Trophoblast cell (in vitro differentiated cells and primary cell): ENCODE measurements around the gene SERPINA12.
A peak's percentile ranks its signal among the peaks of the same experiment; 100 is the strongest.

Source experiments
- DNase-seq, 2 donors: peaks; one replicate each; pipeline ENCODE4 v3.0.0-alpha.2; 2016
- H2AFZ ChIP-seq: 2 replicates; pipeline ENCODE4 v1.6.1; 2013; ENCODE audit warnings: low read length, moderate library complexity, mild to moderate bottlenecking; ENCODE audit not compliant: insufficient read depth, poor library complexity
- H2AK5ac ChIP-seq: 2 replicates; pipeline ENCODE4 v1.6.1; 2013; ENCODE audit warnings: mild to moderate bottlenecking, low read length
- H2BK120ac ChIP-seq: 2 replicates; pipeline ENCODE4 v1.6.1; 2013; ENCODE audit warnings: low read length, mild to moderate bottlenecking, moderate library complexity; ENCODE audit not compliant: insufficient read depth, poor library complexity
- H2BK12ac ChIP-seq: 2 replicates; pipeline ENCODE4 v1.6.1; 2013; ENCODE audit warnings: mild to moderate bottlenecking, low read length, moderate library complexity
- H2BK5ac ChIP-seq: 2 replicates; pipeline ENCODE4 v1.6.1; 2013; ENCODE audit warnings: low read length, low read depth, moderate library complexity, mild to moderate bottlenecking; ENCODE audit not compliant: poor library complexity
- H3K14ac ChIP-seq: 2 replicates; pipeline ENCODE4 v1.6.1; 2013; ENCODE audit warnings: mild to moderate bottlenecking, low read length
- H3K18ac ChIP-seq: 2 replicates; pipeline ENCODE4 v1.6.1; 2013; ENCODE audit warnings: mild to moderate bottlenecking, low read length
- H3K23ac ChIP-seq: 2 replicates; pipeline ENCODE4 v1.6.1; 2013; ENCODE audit warnings: low read length
- H3K27ac ChIP-seq: 2 replicates; pipeline ENCODE4 v1.5.1; 2013; ENCODE audit warnings: low read depth, mild to moderate bottlenecking, inconsistent platforms, low read length, moderate library complexity
- H3K27me3 ChIP-seq: 2 replicates; pipeline ENCODE4 v1.6.1; 2013; ENCODE audit warnings: inconsistent platforms, mild to moderate bottlenecking, low read length, moderate library complexity; ENCODE audit not compliant: insufficient read depth
- H3K36me3 ChIP-seq, 2 experiments: 1 replicate in 1 of 2; 2 replicates in 1 of 2; pipeline ENCODE4 v1.6.1; 2013; ENCODE audit warnings: low read length in 2 of 2, mild to moderate bottlenecking in 2 of 2, moderate library complexity in 1 of 2; ENCODE audit not compliant: insufficient read depth in 2 of 2, control insufficient read depth in 1 of 2
- H3K4ac ChIP-seq: 2 replicates; pipeline ENCODE4 v1.6.1; 2013; ENCODE audit warnings: low read depth, mild to moderate bottlenecking, low read length, moderate library complexity
- H3K4me1 ChIP-seq, 2 experiments: 1 replicate in 1 of 2; 2 replicates in 1 of 2; pipeline ENCODE4 v1.6.1; 2013; ENCODE audit warnings: low read length in 2 of 2, mild to moderate bottlenecking in 2 of 2, moderate library complexity in 1 of 2; ENCODE audit not compliant: insufficient read depth in 2 of 2, control insufficient read depth in 1 of 2
- H3K4me2 ChIP-seq: 2 replicates; pipeline ENCODE4 v1.6.1; 2013; ENCODE audit warnings: inconsistent platforms, mild to moderate bottlenecking, low read length, moderate library complexity
- H3K4me3 ChIP-seq: 2 replicates; pipeline ENCODE4 v1.5.1; 2013; ENCODE audit warnings: mild to moderate bottlenecking, low read depth, low read length, inconsistent platforms
- H3K79me1 ChIP-seq: one replicate; pipeline ENCODE4 v1.6.1; 2013; ENCODE audit warnings: low read length
- H3K79me2 ChIP-seq: 2 replicates; pipeline ENCODE4 v1.6.1; 2013; ENCODE audit warnings: low read length, mild to moderate bottlenecking; ENCODE audit not compliant: control insufficient read depth, insufficient read depth, poor library complexity
- H3K9ac ChIP-seq: 2 replicates; pipeline ENCODE4 v1.6.1; 2013; ENCODE audit warnings: mild to moderate bottlenecking, low read length
- H3K9me3 ChIP-seq: 2 replicates; pipeline ENCODE4 v1.6.1; 2013; ENCODE audit warnings: low read depth, mild to moderate bottlenecking, control low read depth, inconsistent platforms, low read length; ENCODE audit not compliant: insufficient read depth
- H4K12ac ChIP-seq: 2 replicates; pipeline ENCODE4 v1.6.1; 2013; ENCODE audit warnings: low read depth, mild to moderate bottlenecking, low read length, moderate library complexity
- H4K8ac ChIP-seq: 2 replicates; pipeline ENCODE4 v1.6.1; 2013; ENCODE audit warnings: low read depth, mild to moderate bottlenecking, low read length, moderate library complexity
- H4K91ac ChIP-seq: one replicate; pipeline ENCODE4 v1.6.1; 2013; ENCODE audit warnings: low read depth, mild to moderate bottlenecking, low read length, moderate library complexity
- WGBS: extraction: QIAGEN DNeasy Blood & Tissue Kit; methylation state at CpG from one replicate; pipeline ENCODE4 v1.1.7; 2013; ENCODE audit warnings: missing lambda C conversion rate; ENCODE audit not compliant: insufficient read length, insufficient coverage; ENCODE audit errors: extremely low coverage; 5-methylcytosine and 5-hydroxymethylcytosine counted together

The SERPINA12 gene

GRCh38 chr14:94547151-94547680 lies 37.9 kb upstream of the SERPINA12 start:
- no CpG with 5 or more reads among the region's 8 CpGs for WGBS
- no peak overlapping the region for H2BK5ac ChIP-seq
- H4K8ac ChIP-seq: no peak overlapping the region
- no peak overlapping the region for H3K9ac ChIP-seq
- no peak overlapping the region for H2BK12ac ChIP-seq
- H4K91ac ChIP-seq: no peak overlapping the region
- no peak overlapping the region for H3K27ac ChIP-seq
- H3K4me3 ChIP-seq: no peak overlapping the region
- H3K23ac ChIP-seq: no peak overlapping the region
- no peak overlapping the region for H2AFZ ChIP-seq
- H3K18ac ChIP-seq: no peak overlapping the region
- H2AK5ac ChIP-seq: no peak overlapping the region
- no peaks in the 10 kb centered on the region for H3K27me3 ChIP-seq
- no peak overlapping the region for H3K4me2 ChIP-seq
- H3K36me3 ChIP-seq: no peaks in the 10 kb centered on the region
- no peaks in the 10 kb centered on the region for H3K79me2 ChIP-seq
- no peak overlapping the region for H3K14ac ChIP-seq
- no peak overlapping the region for H4K12ac ChIP-seq
- no peaks in the 10 kb centered on the region for H3K4me1 ChIP-seq
- no peaks in the 10 kb centered on the region for H3K79me1 ChIP-seq
- no peaks in the 10 kb centered on the region for H3K9me3 ChIP-seq
- no peak for DNase-seq
- H2BK120ac ChIP-seq: no peak overlapping the region
- no peak overlapping the region for H3K4ac ChIP-seq

GRCh38 chr14:94545131-94545841 lies 36.0 kb upstream of the SERPINA12 start:
- no peak overlapping the region for H2BK120ac ChIP-seq
- H3K9me3 ChIP-seq: no peaks in the 10 kb centered on the region
- H3K9ac ChIP-seq: no peak overlapping the region
- H3K4me2 ChIP-seq: no peak overlapping the region
- no peak overlapping the region for H4K12ac ChIP-seq
- no peak overlapping the region for H2AFZ ChIP-seq
- H2AK5ac ChIP-seq: no peak overlapping the region
- DNase-seq: no peak
- H3K14ac ChIP-seq: no peak overlapping the region
- no peaks in the 10 kb centered on the region for H3K4me1 ChIP-seq
- H4K8ac ChIP-seq: no peak overlapping the region
- H3K27ac ChIP-seq: no peak overlapping the region
- no peak overlapping the region for H3K18ac ChIP-seq
- H3K4me3 ChIP-seq: peak overlapping the region; percentile 9
- no peak overlapping the region for H2BK5ac ChIP-seq
- H3K4ac ChIP-seq: no peak overlapping the region
- no peak overlapping the region for H2BK12ac ChIP-seq
- no peaks in the 10 kb centered on the region for H3K36me3 ChIP-seq
- H4K91ac ChIP-seq: no peak overlapping the region
- H3K79me1 ChIP-seq: no peaks in the 10 kb centered on the region
- no peak overlapping the region for H3K23ac ChIP-seq
- no CpG with 5 or more reads among the region's 15 CpGs for WGBS
- H3K79me2 ChIP-seq: no peaks in the 10 kb centered on the region
- H3K27me3 ChIP-seq: no peaks in the 10 kb centered on the region

- Histone ChIP-seq H2BK120ac (no peak overlapping the region), H3K9ac (no peak overlapping the region), H2AK5ac (no peak overlapping the region), H4K12ac (no peak overlapping the region), H4K91ac (no peak overlapping the region), H4K8ac (no peak overlapping the region), H2AFZ (no peak overlapping the region), H3K79me1 (no peaks in the 10 kb centered on the region), H3K4ac (no peak overlapping the region), H3K14ac (no peak overlapping the region), H3K4me2 (no peak overlapping the region), H3K79me2 (no peaks in the 10 kb centered on the region), H3K18ac (no peak overlapping the region), H3K4me3 (no peak overlapping the region), H3K27me3 (no peaks in the 10 kb centered on the region), H3K9me3 (no peaks in the 10 kb centered on the region), H2BK12ac (no peak overlapping the region), H2BK5ac (no peak overlapping the region), H3K4me1 (no peaks in the 10 kb centered on the region), H3K36me3 (no peaks in the 10 kb centered on the region), H3K27ac (no peak overlapping the region), H3K23ac (no peak overlapping the region)
- no CpG with 5 or more reads among the region's 7 CpGs for WGBS
- DNase-seq: peak; percentile 21 to 24
Observed at GRCh38 chr14:94544726-94545125, 35.5 kb upstream of the SERPINA12 start.

GRCh38 chr14:94543449-94544124 lies 34.3 kb upstream of the SERPINA12 start:
- Histone ChIP-seq H3K4me1 (no peaks in the 10 kb centered on the region), H2BK12ac (no peak overlapping the region), H2AK5ac (no peak overlapping the region), H2AFZ (no peak overlapping the region), H3K36me3 (no peaks in the 10 kb centered on the region), H3K9me3 (no peaks in the 10 kb centered on the region), H2BK5ac (no peak overlapping the region), H3K4me3 (no peak overlapping the region), H3K9ac (no peak overlapping the region), H3K18ac (no peak overlapping the region), H3K4ac (no peak overlapping the region), H3K27ac (no peak overlapping the region), H3K4me2 (no peak overlapping the region), H4K12ac (no peak overlapping the region), H2BK120ac (no peak overlapping the region), H3K14ac (no peak overlapping the region), H3K27me3 (no peaks in the 10 kb centered on the region), H4K91ac (no peak overlapping the region), H3K79me1 (no peaks in the 10 kb centered on the region), H4K8ac (no peak overlapping the region), H3K23ac (no peak overlapping the region), H3K79me2 (no peaks in the 10 kb centered on the region)
- peak; percentile 92 to 93 for DNase-seq
- WGBS: no CpG with 5 or more reads among the region's 15 CpGs
